Ishikawa (cell line): ENCODE data around the gene LCE1A.

Source experiments
- CEBPB ChIP-seq: IDR thresholded peaks from 2 replicates; pipeline ENCODE4 v1.6.1; 2012
- CREB1 ChIP-seq: IDR thresholded peaks from 2 replicates; pipeline ENCODE4 v1.6.1; 2012; ENCODE audit warnings: low read depth
- EGR1 ChIP-seq: IDR thresholded peaks from 2 replicates; pipeline ENCODE4 v1.6.1; 2012
- EP300 ChIP-seq: IDR thresholded peaks from 2 replicates; pipeline ENCODE4 v1.6.1; 2012; ENCODE audit warnings: borderline replicate concordance
- FOXM1 ChIP-seq: IDR thresholded peaks from 2 replicates; pipeline ENCODE4 v1.6.1; 2012; ENCODE audit warnings: low read depth, borderline replicate concordance
- MAX ChIP-seq: IDR thresholded peaks from 2 replicates; pipeline ENCODE4 v1.6.1; 2012
- NFIC ChIP-seq: IDR thresholded peaks from 2 replicates; pipeline ENCODE4 v1.6.1; 2012
- RAD21 ChIP-seq: IDR thresholded peaks from 2 replicates; pipeline ENCODE4 v1.6.1; 2012; ENCODE audit warnings: low read depth
- REST ChIP-seq: IDR thresholded peaks from 2 replicates; pipeline ENCODE4 v1.6.1; 2012; ENCODE audit warnings: low read depth, mild to moderate bottlenecking
- TAF1 ChIP-seq: IDR thresholded peaks from 2 replicates; pipeline ENCODE4 v1.6.1; 2012; ENCODE audit warnings: low read depth, mild to moderate bottlenecking
- TCF12 ChIP-seq: IDR thresholded peaks from 2 replicates; pipeline ENCODE4 v1.6.1; 2012; ENCODE audit warnings: low read depth
- TEAD4 ChIP-seq: IDR thresholded peaks from 2 replicates; pipeline ENCODE4 v1.6.1; 2012
- YY1 ChIP-seq: IDR thresholded peaks from 2 replicates; pipeline ENCODE4 v1.6.1; 2012; ENCODE audit warnings: low read depth
- ZBTB7A ChIP-seq: IDR thresholded peaks from 2 replicates; pipeline ENCODE4 v1.6.1; 2012; ENCODE audit warnings: low read depth
- TF ChIP-seq, protein P1 (sequence below): IDR thresholded peaks from 2 replicates; pipeline ENCODE4 v1.6.1; 2012

Gene LCE1A

DNA sequence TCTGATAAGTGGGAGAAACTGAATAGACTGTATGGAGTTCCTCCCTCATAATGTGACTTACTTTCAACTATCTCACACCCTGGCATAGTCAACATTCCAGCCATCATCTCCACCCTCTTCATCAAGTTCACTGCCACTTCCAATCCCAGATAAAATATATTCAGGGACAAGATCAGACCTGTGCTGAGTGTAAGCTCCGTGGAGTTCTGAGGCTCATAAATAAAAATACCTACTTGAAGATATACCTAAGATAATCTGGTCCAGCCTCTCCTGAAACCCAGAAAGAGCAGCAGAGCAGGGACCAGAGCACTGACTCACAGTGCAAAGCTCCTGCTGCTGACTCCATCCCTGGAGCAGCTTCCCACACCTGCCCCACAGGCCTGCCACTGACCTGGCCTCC lies 30.8 kb downstream of the LCE1A start:
- TF ChIP-seq NFIC: no peak
- no peak for TF ChIP-seq CEBPB
- TF ChIP-seq EP300: no peak
- no peak for TF ChIP-seq EGR1
- TF ChIP-seq TAF1: no peak
- no peak for TF ChIP-seq REST
- TF ChIP-seq TCF12: no peak
- no peak for TF ChIP-seq MAX
- no peak for TF ChIP-seq RAD21
- no peak for TF ChIP-seq ZBTB7A
- TF ChIP-seq CREB1: no peak
- no peak for TF ChIP-seq TEAD4
- TF ChIP-seq, protein P1, sequence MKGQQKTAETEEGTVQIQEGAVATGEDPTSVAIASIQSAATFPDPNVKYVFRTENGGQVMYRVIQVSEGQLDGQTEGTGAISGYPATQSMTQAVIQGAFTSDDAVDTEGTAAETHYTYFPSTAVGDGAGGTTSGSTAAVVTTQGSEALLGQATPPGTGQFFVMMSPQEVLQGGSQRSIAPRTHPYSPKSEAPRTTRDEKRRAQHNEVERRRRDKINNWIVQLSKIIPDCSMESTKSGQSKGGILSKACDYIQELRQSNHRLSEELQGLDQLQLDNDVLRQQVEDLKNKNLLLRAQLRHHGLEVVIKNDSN: no peak
- TF ChIP-seq FOXM1: no peak
- no peak for TF ChIP-seq YY1

- no peak for TF ChIP-seq TCF12
- TF ChIP-seq YY1: no peak
- TF ChIP-seq RAD21: no peak
- no peak for TF ChIP-seq EP300
- no peak for TF ChIP-seq FOXM1
- no peak for TF ChIP-seq TEAD4
- TF ChIP-seq REST: no peak
- TF ChIP-seq NFIC: no peak
- TF ChIP-seq, protein P1: no peak
- TF ChIP-seq CEBPB: no peak
- TF ChIP-seq CREB1: no peak
- no peak for TF ChIP-seq EGR1
- TF ChIP-seq MAX: no peak
- TF ChIP-seq ZBTB7A: no peak
- TF ChIP-seq TAF1: no peak
These were observed 32.4 kb downstream of the LCE1A start, which contains the start of gene LCE7A for GRCh38 chr1:152859696-152860095. Gene LCE7A, plus strand, starts transcription at chr1:152859996. Its CDS starts 702 bp downstream, at chr1:152860698.

GRCh38 chr1:152860129-152860528 lies 32.9 kb downstream of the LCE1A start:
- no peak for TF ChIP-seq TAF1
- no peak for TF ChIP-seq EGR1
- TF ChIP-seq, protein P1: no peak
- no peak for TF ChIP-seq YY1
- TF ChIP-seq RAD21: no peak
- no peak for TF ChIP-seq CEBPB
- no peak for TF ChIP-seq MAX
- no peak for TF ChIP-seq FOXM1
- no peak for TF ChIP-seq TCF12
- no peak for TF ChIP-seq REST
- TF ChIP-seq ZBTB7A: no peak
- no peak for TF ChIP-seq EP300
- TF ChIP-seq CREB1: no peak
- no peak for TF ChIP-seq NFIC
- TF ChIP-seq TEAD4: no peak

DNA sequence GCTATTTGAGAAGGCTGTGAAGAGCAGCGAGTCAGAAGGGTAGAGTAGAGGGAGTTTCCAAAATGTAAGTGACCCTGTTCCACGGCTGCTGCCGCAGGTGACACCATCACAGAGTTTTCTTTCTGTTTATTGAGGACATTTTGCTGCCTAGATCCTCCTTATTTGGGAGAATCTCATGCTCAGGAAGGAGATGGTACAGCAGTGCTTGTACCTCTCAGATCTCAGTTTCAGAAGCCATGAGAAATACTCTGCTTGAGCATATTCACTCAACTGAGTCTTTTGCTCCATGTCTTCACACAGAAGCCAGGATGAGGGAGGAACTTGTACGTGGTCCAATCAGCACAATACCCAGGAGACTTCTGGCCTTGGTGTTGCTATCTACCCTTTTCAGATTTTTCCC lies 34.1 kb downstream of the LCE1A start:
- no peak for TF ChIP-seq REST
